HK-2 (cell line): ENCODE results near the gene MACF1.

Source experiments
- DNase-seq: peaks from one replicate; pipeline ENCODE4 v3.0.0-alpha.2; 2018; ENCODE audit not compliant: unreplicated experiment

MACF1 gene

GRCh38 chr1:39395357-39395831 lies 190.9 kb downstream of the MACF1 start:
- DNase-seq: peak; percentile 50

GRCh38 chr1:39396671-39397070 lies 192.2 kb downstream of the MACF1 start:
- DNase-seq: no peak

- DNase-seq: no peak
These were observed 193.0 kb downstream of the MACF1 start for GRCh38 chr1:39397487-39397886.

- peak; percentile 86 for DNase-seq
These were observed 194.0 kb downstream of the MACF1 start for GRCh38 chr1:39398278-39399021.

- DNase-seq: no peak
These were observed 196.6 kb downstream of the MACF1 start for GRCh38 chr1:39401106-39401505.

- no peak for DNase-seq
These were observed 200.4 kb downstream of the MACF1 start for GRCh38 chr1:39404876-39405275.

- no peak for DNase-seq
These were observed 200.9 kb downstream of the MACF1 start for GRCh38 chr1:39405358-39405757.

GRCh38 chr1:39406533-39407450 lies 202.3 kb downstream of the MACF1 start:
- no peak for DNase-seq

- no peak for DNase-seq
These were observed 203.0 kb downstream of the MACF1 start for GRCh38 chr1:39407510-39407895.

GRCh38 chr1:39407896-39408640 lies 203.6 kb downstream of the MACF1 start:
- DNase-seq: no peak

GRCh38 chr1:39408641-39409054 lies 204.2 kb downstream of the MACF1 start:
- peak; percentile 98 for DNase-seq

GRCh38 chr1:39409055-39409816 lies 204.7 kb downstream of the MACF1 start:
- peak; percentile 49 for DNase-seq

GRCh38 chr1:39410915-39411436 lies 206.5 kb downstream of the MACF1 start:
- DNase-seq: peak; percentile 62

GRCh38 chr1:39411526-39412478 lies 207.3 kb downstream of the MACF1 start:
- no peak for DNase-seq

- no peak for DNase-seq
These were observed 208.4 kb downstream of the MACF1 start for GRCh38 chr1:39412892-39413291.

GRCh38 chr1:39413902-39414528 lies 209.5 kb downstream of the MACF1 start:
- no peak for DNase-seq

- no peak for DNase-seq
These were observed 211.1 kb downstream of the MACF1 start for GRCh38 chr1:39415553-39415952.

- DNase-seq: no peak
These were observed 212.1 kb downstream of the MACF1 start for GRCh38 chr1:39416609-39417008.

- DNase-seq: no peak
These were observed 213.7 kb downstream of the MACF1 start for GRCh38 chr1:39418236-39418635.
